Smooth muscle cell (in vitro differentiated cells): ENCODE results near the gene ST3GAL5. TPM values are rescaled to one million over a fixed set of nuclear protein-coding genes. Genes with fewer than 3 reads are reported as not detected.
A peak's percentile ranks its signal among the peaks of the same experiment; 100 is the strongest.

Experiments
- DNase-seq: peaks from one replicate; lab custom pipeline; 2025; ENCODE audit not compliant: unreplicated experiment; lab: John Stamatoyannopoulos, UW
- H2AFZ ChIP-seq: fragments of 200-600 bp; sonication (generic); 2 replicates; pipeline ENCODE4 v1.6.0; 2016; ENCODE audit warnings: antibody characterized with exemption, low read depth, mild to moderate bottlenecking
- H3F3A ChIP-seq: fragments of 200-600 bp; sonication (generic); 2 replicates; pipeline ENCODE4 v1.6.0; 2017; ENCODE audit warnings: antibody characterized with exemption, low read depth
- H3K27ac ChIP-seq: fragments of 200-600 bp; sonication (generic); 2 replicates; pipeline ENCODE4 v1.5.1; 2016; ENCODE audit warnings: low read depth, mild to moderate bottlenecking
- H3K27me3 ChIP-seq: fragments of 200-600 bp; sonication (generic); 2 replicates; pipeline ENCODE4 v1.6.1; 2016; ENCODE audit warnings: low read depth, mild to moderate bottlenecking
- H3K36me3 ChIP-seq: fragments of 200-600 bp; sonication (generic); 2 replicates; pipeline ENCODE4 v1.5.1; 2016; ENCODE audit warnings: low read depth
- H3K4me1 ChIP-seq: fragments of 200-600 bp; sonication (generic); 2 replicates; pipeline ENCODE4 v1.5.1; 2016; ENCODE audit warnings: low read depth
- H3K4me2 ChIP-seq: fragments of 200-600 bp; sonication (generic); 2 replicates; pipeline ENCODE4 v1.6.0; 2016; ENCODE audit warnings: mild to moderate bottlenecking
- H3K4me3 ChIP-seq: fragments of 200-600 bp; sonication (generic); 2 replicates; pipeline ENCODE4 v1.5.1; 2016; ENCODE audit warnings: mild to moderate bottlenecking
- H3K79me2 ChIP-seq: fragments of 200-600 bp; sonication (generic); 2 replicates; pipeline ENCODE4 v1.6.0; 2016; ENCODE audit warnings: low read depth, mild to moderate bottlenecking
- H3K9ac ChIP-seq: fragments of 200-600 bp; sonication (generic); 2 replicates; pipeline ENCODE4 v1.6.0; 2016; ENCODE audit warnings: low read depth
- H3K9me3 ChIP-seq: fragments of 200-600 bp; sonication (generic); replicated peaks from 2 replicates; pipeline ENCODE4 v1.5.1; 2016; ENCODE audit warnings: low read depth
- H4K20me1 ChIP-seq: fragments of 200-600 bp; sonication (generic); 2 replicates; pipeline ENCODE4 v1.6.0; 2016; ENCODE audit warnings: low read depth
- CTCF ChIP-seq: fragments of 200-600 bp; sonication (generic); IDR thresholded peaks from 2 replicates; pipeline ENCODE4 v1.5.1; 2017; ENCODE audit warnings: borderline replicate concordance, mild to moderate bottlenecking, antibody characterized with exemption; ENCODE audit not compliant: insufficient read depth, poor library complexity, severe bottlenecking
- WGBS: methylation state at CpG from one replicate; pipeline ENCODE4 v1.1.7; 2016; ENCODE audit warnings: low lambda C conversion rate; 5-methylcytosine and 5-hydroxymethylcytosine counted together
- polyA plus RNA-seq: library from polyadenylated mRNA; unstranded; fragments of >200 nt; fragmentation: Nextera tagmentation; extraction: Ambion mirVana; gene quantifications from 2 replicates; pipeline ENCODE4 v1.2.1, GENCODE V29; 2016
- total RNA-seq: library from RNA; depleted of rRNA; stranded (reverse); fragments of >200 nt; gene quantifications from 2 replicates; pipeline ENCODE4 v1.2.3, GENCODE V29; 2014

The ST3GAL5 gene
- total and polyA plus RNA-seq, 2 experiments from 2014 or later = 10.9 to 26.4 TPM

GRCh38 chr2:85827879-85828569 lies 60.8 kb downstream of the ST3GAL5 start:
- Histone ChIP-seq H3K4me2 (peak overlapping the region; percentile 61), H3K4me3 (no peak overlapping the region), H3K9ac (no peak overlapping the region), H3K27ac (no peak overlapping the region), H3K27me3 (peaks cover 13% of the 10 kb centered on the region), H3K36me3 (no peaks in the 10 kb centered on the region), H3K79me2 (no peaks in the 10 kb centered on the region), H3F3A (no peaks in the 10 kb centered on the region), H3K4me1 (no peaks in the 10 kb centered on the region), H4K20me1 (no peaks in the 10 kb centered on the region), H3K9me3 (no peaks in the 10 kb centered on the region), H2AFZ (peak overlapping the region; percentile 63)
- 75% methylated on average over 18 of the region's 18 CpGs for WGBS
- no peak for TF ChIP-seq CTCF
- DNase-seq = no peak

- TF ChIP-seq CTCF = peak; percentile 86
- DNase-seq = peak; percentile 23
- Histone ChIP-seq H3K4me2 (peak overlapping the region; percentile 61), H3K4me3 (no peak overlapping the region), H3K27me3 (peaks cover 13% of the 10 kb centered on the region), H3K27ac (no peak overlapping the region), H3K79me2 (no peaks in the 10 kb centered on the region), H3K36me3 (no peaks in the 10 kb centered on the region), H4K20me1 (no peaks in the 10 kb centered on the region), H3K4me1 (no peaks in the 10 kb centered on the region), H3K9ac (no peak overlapping the region), H2AFZ (peak overlapping the region; percentile 63), H3K9me3 (no peaks in the 10 kb centered on the region), H3F3A (no peaks in the 10 kb centered on the region)
- WGBS = 40% methylated on average over 20 of the region's 20 CpGs
Observed at GRCh38 chr2:85826990-85827878, 61.6 kb downstream of the ST3GAL5 start.

GRCh38 chr2:85823951-85824350 lies 64.8 kb downstream of the ST3GAL5 start:
- H3K79me2 ChIP-seq = no peaks in the 10 kb centered on the region
- H3K9me3 ChIP-seq = no peaks in the 10 kb centered on the region
- no peaks in the 10 kb centered on the region for H3K4me1 ChIP-seq
- no peak for TF ChIP-seq CTCF
- no peak overlapping the region for H3K27ac ChIP-seq
- no peak overlapping the region for H3K4me3 ChIP-seq
- H3K27me3 ChIP-seq = peaks cover 38% of the 10 kb centered on the region
- no peaks in the 10 kb centered on the region for H3F3A ChIP-seq
- no peaks in the 10 kb centered on the region for H4K20me1 ChIP-seq
- no peak overlapping the region for H3K9ac ChIP-seq
- 50% methylated on average over 2 of the region's 2 CpGs for WGBS
- no peak overlapping the region for H3K4me2 ChIP-seq
- no peak overlapping the region for H2AFZ ChIP-seq
- no peak for DNase-seq
- H3K36me3 ChIP-seq = no peaks in the 10 kb centered on the region
